ENCODE results near the gene CADM2.
"Not testable (repeated sequence)": the region's sequence is repeated elsewhere in the genome, so short reads cannot be mapped to it uniquely, and the experiment has no call there.

CADM2 gene

GRCh38 chr3:85081191-85081906 is 122.6 kb downstream of the CADM2 start:
- no peak for DNase-seq

GRCh38 chr3:85090495-85090894 is 131.7 kb downstream of the CADM2 start:
- DNase-seq = no peak

- DNase-seq = no peak
Measured at GRCh38 chr3:85100316-85100715, 141.5 kb downstream of the CADM2 start.

- DNase-seq = no peak
Measured at GRCh38 chr3:85102781-85103180, 144.0 kb downstream of the CADM2 start.

- peak; percentile 3 for DNase-seq
Measured at GRCh38 chr3:85110393-85110792, 151.6 kb downstream of the CADM2 start.

- no peak for DNase-seq
Measured at GRCh38 chr3:85120879-85121278, 162.1 kb downstream of the CADM2 start.

GRCh38 chr3:85132864-85133263 is 174.1 kb downstream of the CADM2 start:
- not testable (repeated sequence) for DNase-seq

- not testable (repeated sequence) for DNase-seq
Measured at GRCh38 chr3:85133691-85134420, 175.1 kb downstream of the CADM2 start.

- DNase-seq = no peak
Measured at GRCh38 chr3:85142626-85143025, 183.8 kb downstream of the CADM2 start.

GRCh38 chr3:85148036-85148435 is 189.2 kb downstream of the CADM2 start:
- peak; percentile 45 for DNase-seq

GRCh38 chr3:85151555-85151954 is 192.8 kb downstream of the CADM2 start:
- no peak for DNase-seq

- not testable (repeated sequence) for DNase-seq
Measured at GRCh38 chr3:85153279-85153678, 194.5 kb downstream of the CADM2 start.

GRCh38 chr3:85159376-85159775 is 200.6 kb downstream of the CADM2 start:
- peak; percentile 16 for DNase-seq

GRCh38 chr3:85161544-85161943 is 202.8 kb downstream of the CADM2 start:
- DNase-seq = peak; percentile 13

- no peak for DNase-seq
Measured at GRCh38 chr3:85162905-85163304, 204.1 kb downstream of the CADM2 start.

GRCh38 chr3:85164436-85164835 is 205.6 kb downstream of the CADM2 start:
- no peak for DNase-seq

GRCh38 chr3:85167576-85167975 is 208.8 kb downstream of the CADM2 start:
- DNase-seq = no peak

GRCh38 chr3:85170646-85171045 is 211.9 kb downstream of the CADM2 start:
- DNase-seq = no peak

- DNase-seq = no peak
Measured at GRCh38 chr3:85171976-85172375, 213.2 kb downstream of the CADM2 start.

GRCh38 chr3:85176799-85177198 is 218.0 kb downstream of the CADM2 start:
- no peak for DNase-seq

- DNase-seq = no peak
Measured at GRCh38 chr3:85182975-85183752, 224.4 kb downstream of the CADM2 start.

GRCh38 chr3:85185495-85185894 is 226.7 kb downstream of the CADM2 start:
- no peak for DNase-seq

- no peak for DNase-seq
Measured at GRCh38 chr3:85189731-85190130, 230.9 kb downstream of the CADM2 start.

GRCh38 chr3:85193565-85193964 is 234.8 kb downstream of the CADM2 start:
- no peak for DNase-seq
